Liver (tissue), 9 donors: Measurements from ENCODE around the gene HEXIM2. TPM values are rescaled to one million over a fixed set of nuclear protein-coding genes. Genes with fewer than 3 reads are reported as not detected.

Experiments
- DNase-seq: peaks from one replicate; pipeline ENCODE4 v3.0.0-alpha.2; 2017; ENCODE audit warnings: low spot score
- H3K27ac ChIP-seq, 2 donors: one replicate each; pipeline ENCODE4 v1.7.0; 2013; ENCODE audit warnings: inconsistent platforms in 2 of 2, low read length in 2 of 2, control low read depth in 1 of 2, low read depth in 1 of 2, mild to moderate bottlenecking in 1 of 2
- H3K27me3 ChIP-seq, 4 donors: one replicate each; pipeline versions ENCODE4 v1.6.1 to v1.7.0; 2013; ENCODE audit warnings: low read length in 3 of 4, inconsistent platforms in 1 of 4, mild to moderate bottlenecking in 1 of 4, moderate library complexity in 1 of 4; ENCODE audit not compliant: control insufficient read depth in 4 of 4, insufficient read depth in 4 of 4
- H3K36me3 ChIP-seq, 4 donors: one replicate each; pipeline versions ENCODE4 v1.6.1 to v1.7.0; 2013; ENCODE audit warnings: low read length in 3 of 4, mild to moderate bottlenecking in 3 of 4, low read depth in 1 of 4, moderate library complexity in 1 of 4; ENCODE audit not compliant: control insufficient read depth in 4 of 4, insufficient read depth in 3 of 4
- H3K4me1 ChIP-seq, 4 donors: one replicate each; pipeline versions ENCODE4 v1.6.1 to v1.7.0; 2013; ENCODE audit warnings: low read length in 3 of 4, mild to moderate bottlenecking in 3 of 4, moderate library complexity in 1 of 4; ENCODE audit not compliant: control insufficient read depth in 4 of 4, insufficient read depth in 4 of 4
- H3K4me3 ChIP-seq, 3 donors: one replicate each; pipeline versions ENCODE4 v1.6.1 to v1.7.0; 2013; ENCODE audit warnings: low read length in 3 of 3, control low read depth in 1 of 3, low read depth in 1 of 3, mild to moderate bottlenecking in 1 of 3
- H3K9ac ChIP-seq, 2 donors: one replicate each; pipeline ENCODE4 v1.7.0; 2013; ENCODE audit warnings: low read length in 2 of 2, mild to moderate bottlenecking in 2 of 2, moderate library complexity in 2 of 2, control low read depth in 1 of 2, low read depth in 1 of 2
- H3K9me3 ChIP-seq, 4 donors: one replicate each; pipeline versions ENCODE4 v1.6.1 to v1.7.0; 2013; ENCODE audit warnings: low read length in 3 of 4; ENCODE audit not compliant: control insufficient read depth in 4 of 4
- ATF3 ChIP-seq: IDR thresholded peaks from 2 replicates; pipeline ENCODE4 v1.6.1; 2016; ENCODE audit warnings: antibody characterized with exemption
- CTCF ChIP-seq: fragments of 150-350 bp; IDR thresholded peaks from 2 replicates; pipeline ENCODE4 v1.5.1; 2017; ENCODE audit warnings: improper control_type of control experiment, low read depth, low read length; ENCODE audit not compliant: missing input control
- EGR1 ChIP-seq, 2 donors: IDR thresholded peaks; 2 replicates each; pipeline ENCODE4 v1.6.1; 2016 to 2018; ENCODE audit warnings: antibody characterized with exemption in 2 of 2, low read depth in 2 of 2
- FOXA1 ChIP-seq: IDR thresholded peaks from 2 replicates; pipeline ENCODE4 v1.6.1; 2016; ENCODE audit warnings: antibody characterized with exemption
- FOXA2 ChIP-seq: IDR thresholded peaks from 2 replicates; pipeline ENCODE4 v1.6.1; 2016; ENCODE audit warnings: antibody characterized with exemption
- GABPA ChIP-seq, 2 donors: IDR thresholded peaks in 1 of 2; conservative IDR thresholded peaks in 1 of 2; 2 replicates each; pipeline ENCODE4 v1.6.1; 2016; ENCODE audit warnings: antibody characterized with exemption in 2 of 2, mild to moderate bottlenecking in 1 of 2, moderate library complexity in 1 of 2
- HNF4A ChIP-seq, 2 donors: conservative IDR thresholded peaks; 2 replicates each; pipeline ENCODE4 v1.6.1; 2016; ENCODE audit warnings: antibody characterized with exemption in 2 of 2, mild to moderate bottlenecking in 2 of 2
- HNF4G ChIP-seq: IDR thresholded peaks from 2 replicates; pipeline ENCODE4 v1.6.1; 2016; ENCODE audit warnings: antibody characterized with exemption
- JUND ChIP-seq, 2 donors: IDR thresholded peaks; 2 replicates each; pipeline ENCODE4 v1.6.1; 2016; ENCODE audit warnings: antibody characterized with exemption in 2 of 2
- MAX ChIP-seq: IDR thresholded peaks from 2 replicates; pipeline ENCODE4 v1.6.1; 2016; ENCODE audit warnings: antibody characterized with exemption
- NR2F2 ChIP-seq: IDR thresholded peaks from 2 replicates; pipeline ENCODE4 v1.6.1; 2016; ENCODE audit warnings: antibody characterized with exemption
- REST ChIP-seq: IDR thresholded peaks from 2 replicates; pipeline ENCODE4 v1.6.1; 2016; ENCODE audit warnings: antibody characterized with exemption, mild to moderate bottlenecking
- RXRA ChIP-seq, 2 donors: IDR thresholded peaks; 2 replicates each; pipeline ENCODE4 v1.6.1; 2017 to 2018; ENCODE audit warnings: antibody characterized with exemption in 2 of 2, mild to moderate bottlenecking in 1 of 2
- SP1 ChIP-seq: IDR thresholded peaks from 2 replicates; pipeline ENCODE4 v1.6.1; 2018; ENCODE audit warnings: antibody characterized with exemption, mild to moderate bottlenecking
- TAF1 ChIP-seq: conservative IDR thresholded peaks from 2 replicates; pipeline ENCODE4 v1.6.1; 2016; ENCODE audit warnings: antibody characterized with exemption, mild to moderate bottlenecking
- ZBTB33 ChIP-seq: IDR thresholded peaks from 2 replicates; pipeline ENCODE4 v1.6.1; 2016; ENCODE audit warnings: antibody characterized with exemption
- WGBS: extraction: QIAGEN DNeasy Blood & Tissue Kit; methylation state at CpG from one replicate; pipeline ENCODE4 v1.1.7; 2013; 5-methylcytosine and 5-hydroxymethylcytosine counted together
- polyA plus RNA-seq, 2 donors: library from polyadenylated mRNA; stranded (reverse) in 1 of 2; unstranded in 1 of 2; fragments of 200-250 nt in 1 of 2; fragments of >200 nt in 1 of 2; fragmentation: Nextera tagmentation in 1 of 2; extraction: Ambion mirVana in 1 of 2; gene quantifications; one replicate each; pipeline versions ENCODE4 v1.2.1 to v1.2.3, GENCODE V29; 2013 to 2015
- total RNA-seq, 2 donors: library from RNA; depleted of rRNA; stranded (reverse); fragments of >200 nt; gene quantifications; one replicate each; pipeline ENCODE4 v1.2.3, GENCODE V29; 2014
- donor health status: healthy.
- donor health status: healthy.
- donor health status: healthy.
- donor health status: healthy.
- donor health status: healthy.

Gene HEXIM2
- total and polyA plus RNA-seq, 4 donors: 3.5 to 10.7 (median 5.5) TPM

GRCh38 chr17:45200701-45201100 is 39.0 kb downstream of the HEXIM2 start:
- H3K4me3 ChIP-seq: no peak overlapping the region
- H3K4me1 ChIP-seq: peaks cover 2 to 17% (median 8%) of the 10 kb centered on the region in 4 donors
- no peaks in the 10 kb centered on the region for H3K27me3 ChIP-seq
- 88% methylated on average over 9 of the region's 9 CpGs for WGBS
- no peaks in the 10 kb centered on the region for H3K36me3 ChIP-seq
- H3K9ac ChIP-seq: no peak overlapping the region
- TF ChIP-seq REST (no peak), FOXA1 (no peak), EGR1 (IDR thresholded peaks at IDR 0.05; ENCODE audit: low read depth in 2 of 2) (no peak), MAX (no peak), ATF3 (no peak), CTCF (no peak), GABPA (IDR thresholded peaks at IDR 0.05 in 1 of 2, conservative IDR thresholded peaks at IDR 0.05 in 1 of 2) (no peak), HNF4G (no peak), HNF4A (conservative IDR thresholded peaks at IDR 0.05) (no peak)
- DNase-seq: no peak
- no peaks in the 10 kb centered on the region for H3K9me3 ChIP-seq
- H3K27ac ChIP-seq: no peak overlapping the region

- H3K4me1 ChIP-seq: peaks cover 2 to 17% (median 8%) of the 10 kb centered on the region in 4 donors
- TF ChIP-seq RXRA (IDR thresholded peaks at IDR 0.05) (no peak), EGR1 (IDR thresholded peaks at IDR 0.05; ENCODE audit: low read depth in 2 of 2) (no peak), SP1 (no peak), NR2F2 (no peak), ATF3 (no peak), HNF4G (no peak), REST (no peak), JUND (IDR thresholded peaks at IDR 0.05) (no peak), ZBTB33 (no peak), FOXA2 (no peak), CTCF (no peak), FOXA1 (no peak), TAF1 (no peak)
- DNase-seq: no peak
- H3K27me3 ChIP-seq: no peaks in the 10 kb centered on the region
- no peaks in the 10 kb centered on the region for H3K36me3 ChIP-seq
- peak overlapping the region in 1 of 2 donors; percentile 29 for H3K27ac ChIP-seq
- 92% methylated on average over 4 of the region's 4 CpGs for WGBS
- no peak overlapping the region for H3K4me3 ChIP-seq
- no peaks in the 10 kb centered on the region for H3K9me3 ChIP-seq
- no peak overlapping the region for H3K9ac ChIP-seq
These were observed 39.8 kb downstream of the HEXIM2 start for GRCh38 chr17:45201457-45201856.
